Vagina (tissue), 2 donors: ENCODE data around the gene HMCN1.

Experiments
- CTCF ChIP-seq, 3 experiments: fragments of 450-650 bp in 2 of 3; fragments of 200-600 bp in 1 of 3; sonication (generic) in 1 of 3; IDR thresholded peaks; one replicate each; pipeline ENCODE4 v1.5.1; 2017 to 2019; ENCODE audit warnings: antibody characterized with exemption in 3 of 3, mild to moderate bottlenecking in 2 of 3, moderate library complexity in 2 of 3
- POLR2AphosphoS5 ChIP-seq, 2 donors: sonication (generic); formaldehyde crosslinking; IDR thresholded peaks; one replicate each; pipeline ENCODE4 v1.9.0; 2017; ENCODE audit warnings: antibody characterized with exemption in 2 of 2, mild to moderate bottlenecking in 2 of 2, low read depth in 1 of 2; ENCODE audit not compliant: insufficient read depth in 1 of 2

DNA sequence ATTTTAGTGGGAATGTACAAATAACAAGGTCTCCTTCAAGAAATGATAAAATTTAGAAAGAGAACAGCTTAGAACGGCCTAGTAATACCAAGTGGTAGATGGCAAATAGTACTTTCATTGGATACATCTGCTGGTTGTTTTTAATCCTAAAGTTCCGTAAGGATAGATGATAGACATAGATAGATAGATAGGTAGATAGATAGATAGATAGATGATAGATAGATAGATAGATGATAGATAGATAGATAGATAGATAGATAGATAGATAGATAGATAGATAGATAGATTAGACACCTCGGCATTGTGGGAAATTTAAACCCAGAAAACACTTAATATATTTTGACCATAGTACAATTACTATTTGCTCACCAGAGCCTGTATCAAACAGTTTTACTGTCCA lies 352.4 kb downstream of the HMCN1 start:
- TF ChIP-seq POLR2AphosphoS5 (IDR thresholded peaks at IDR 0.05; ENCODE audit: insufficient read depth in 1 of 2, low read depth in 1 of 2) (no peak), CTCF (IDR thresholded peaks at IDR 0.05) (no peak)
